Gastroesophageal sphincter (tissue), 4 donors: ENCODE measurements around the gene TMEM82. TPM values are rescaled to one million over a fixed set of nuclear protein-coding genes. Genes with fewer than 3 reads are reported as not detected.

Experiments used
- ATAC-seq: fragments of 150-250 bp; one replicate; pipeline ENCODE4 v1.9.1; 2016; ENCODE audit warnings: mild to moderate bottlenecking, moderate library complexity
- H3K27ac ChIP-seq, 4 donors: fragments of 200-600 bp; sonication (generic) in 3 of 4; 1 replicate in 3 of 4; 2 replicates in 1 of 4; pipeline ENCODE4 v1.5.1; 2016 to 2019
- H3K27me3 ChIP-seq: fragments of 200-600 bp; sonication (generic); one replicate; pipeline ENCODE4 v1.5.1; 2019
- H3K36me3 ChIP-seq, 2 donors: fragments of 200-600 bp; sonication (generic); one replicate each; pipeline ENCODE4 v1.5.1; 2019; ENCODE audit warnings: control low read depth in 1 of 2
- H3K4me1 ChIP-seq, 3 donors: fragments of 200-600 bp; sonication (generic); 1 replicate in 2 of 3; 2 replicates in 1 of 3; pipeline ENCODE4 v1.5.1; 2016 to 2019; ENCODE audit warnings: control low read depth in 2 of 3
- H3K4me3 ChIP-seq, 2 donors: fragments of 200-600 bp; sonication (generic); one replicate each; pipeline ENCODE4 v1.5.1; 2019; ENCODE audit warnings: mild to moderate bottlenecking in 1 of 2, moderate library complexity in 1 of 2
- H3K9me3 ChIP-seq, 3 donors: fragments of 200-600 bp; sonication (generic); one replicate each; pipeline ENCODE4 v1.5.1; 2017 to 2019; ENCODE audit warnings: control low read depth in 2 of 3
- CTCF ChIP-seq, 4 experiments: fragments of 200-600 bp in 2 of 4; fragments of 450-650 bp in 2 of 4; sonication (generic) in 1 of 4; IDR thresholded peaks; one replicate each; pipeline ENCODE4 v1.5.1; 2017 to 2019; ENCODE audit warnings: antibody characterized with exemption in 4 of 4, mild to moderate bottlenecking in 2 of 4, moderate library complexity in 2 of 4
- EP300 ChIP-seq: sonication (generic); formaldehyde crosslinking; IDR thresholded peaks from one replicate; pipeline ENCODE4 v1.6.1; 2017; ENCODE audit warnings: antibody characterized with exemption, mild to moderate bottlenecking
- POLR2A ChIP-seq, 2 donors: fragments of 450-650 bp; IDR thresholded peaks; one replicate each; pipeline ENCODE4 v1.6.1; 2017; ENCODE audit warnings: antibody characterized with exemption in 2 of 2, mild to moderate bottlenecking in 2 of 2, moderate library complexity in 1 of 2
- POLR2AphosphoS5 ChIP-seq: sonication (generic); formaldehyde crosslinking; IDR thresholded peaks from one replicate; pipeline ENCODE4 v1.6.1; 2017; ENCODE audit warnings: antibody characterized with exemption
- WGBS, 2 donors: methylation state at CpG; one replicate each; pipeline ENCODE4 v1.1.5; 2018; ENCODE audit warnings: low coverage in 1 of 2; 5-methylcytosine and 5-hydroxymethylcytosine counted together
- total RNA-seq, 4 donors: library from RNA; depleted of rRNA; stranded (reverse); fragments of >200 nt; gene quantifications; one replicate each; pipeline ENCODE4 v1.1.0, GENCODE V29; 2016

Gene TMEM82
- total RNA-seq, 4 donors from 2014 or later: not detected

GRCh38 chr1:15730936-15731335 is 11.4 kb upstream of the TMEM82 start:
- ATAC-seq: no peak
- H3K27ac ChIP-seq: no peak overlapping the region
- peaks cover 0 to 94% of the 10 kb centered on the region in 2 donors for H3K36me3 ChIP-seq
- no peaks in the 10 kb centered on the region for H3K9me3 ChIP-seq
- peaks cover 0 to 10% (median 4%) of the 10 kb centered on the region in 3 donors for H3K4me1 ChIP-seq
- H3K27me3 ChIP-seq: no peaks in the 10 kb centered on the region
- no peak overlapping the region for H3K4me3 ChIP-seq
- no peak for TF ChIP-seq POLR2AphosphoS5
- TF ChIP-seq EP300: no peak
- TF ChIP-seq POLR2A (IDR thresholded peaks at IDR 0.05): no peak
- WGBS, 2 donors: no CpG with 5 or more reads among the region's 16 CpGs

- Histone ChIP-seq H3K27me3 (no peaks in the 10 kb centered on the region), H3K4me3 (no peak overlapping the region), H3K36me3 (peaks cover 0 to 83% of the 10 kb centered on the region in 2 donors), H3K9me3 (no peaks in the 10 kb centered on the region), H3K4me1 (peaks cover 0 to 21% (median 9%) of the 10 kb centered on the region in 3 donors), H3K27ac (no peak overlapping the region)
- WGBS, 2 donors: 100% methylated on average over 1 of the region's 39 CpGs; no CpG with 5 or more reads in 1 of the 2 donors
- TF ChIP-seq CTCF (IDR thresholded peaks at IDR 0.05) (no peak), EP300 (no peak), POLR2A (IDR thresholded peaks at IDR 0.05) (no peak), POLR2AphosphoS5 (no peak)
- ATAC-seq: no peak
These were observed 10.3 kb upstream of the TMEM82 start for GRCh38 chr1:15731735-15732685.

- Histone ChIP-seq H3K27me3 (no peaks in the 10 kb centered on the region), H3K9me3 (no peaks in the 10 kb centered on the region), H3K36me3 (peaks cover 0 to 76% of the 10 kb centered on the region in 2 donors), H3K27ac (no peak overlapping the region), H3K4me3 (no peak overlapping the region), H3K4me1 (peaks cover 0 to 22% (median 9%) of the 10 kb centered on the region in 3 donors)
- 33% methylated on average over 1 of the region's 7 CpGs; no CpG with 5 or more reads in 1 of the 2 donors for WGBS, 2 donors
- TF ChIP-seq POLR2AphosphoS5 (no peak), POLR2A (IDR thresholded peaks at IDR 0.05) (no peak), CTCF (IDR thresholded peaks at IDR 0.05) (no peak)
- ATAC-seq: no peak
These were observed 9.6 kb upstream of the TMEM82 start for GRCh38 chr1:15732686-15733081.

- no peaks in the 10 kb centered on the region for H3K27me3 ChIP-seq
- no peaks in the 10 kb centered on the region for H3K9me3 ChIP-seq
- no peak for ATAC-seq
- no peak overlapping the region for H3K27ac ChIP-seq
- WGBS, 2 donors: 50 to 82% methylated on average over 1 to 4 of the region's 11 CpGs
- no peak for TF ChIP-seq POLR2A (IDR thresholded peaks at IDR 0.05)
- TF ChIP-seq POLR2AphosphoS5: no peak
- no peak for TF ChIP-seq EP300
- no peak for TF ChIP-seq CTCF (IDR thresholded peaks at IDR 0.05)
- no peak overlapping the region for H3K4me3 ChIP-seq
- peaks cover 0 to 22% (median 9%) of the 10 kb centered on the region in 3 donors for H3K4me1 ChIP-seq
- H3K36me3 ChIP-seq: peaks cover 0 to 71% of the 10 kb centered on the region in 2 donors
These were observed 9.0 kb upstream of the TMEM82 start for GRCh38 chr1:15733218-15733725.

GRCh38 chr1:15733726-15734226 is 8.5 kb upstream of the TMEM82 start:
- Histone ChIP-seq H3K27ac (no peak overlapping the region), H3K36me3 (peaks cover 0 to 66% of the 10 kb centered on the region in 2 donors), H3K9me3 (no peaks in the 10 kb centered on the region), H3K27me3 (no peaks in the 10 kb centered on the region), H3K4me1 (peaks cover 0 to 22% (median 9%) of the 10 kb centered on the region in 3 donors), H3K4me3 (no peak overlapping the region)
- no peak for ATAC-seq
- TF ChIP-seq EP300 (no peak), CTCF (IDR thresholded peaks at IDR 0.05) (no peak), POLR2AphosphoS5 (no peak), POLR2A (IDR thresholded peaks at IDR 0.05) (no peak)
- WGBS, 2 donors: 62 to 90% methylated on average over 2 to 4 of the region's 27 CpGs
